Mucosa of gallbladder (tissue), 1 donor: ENCODE data around the gene BABAM2. TPM values are rescaled to one million over a fixed set of nuclear protein-coding genes. Genes with fewer than 3 reads are reported as not detected.

Source experiments
- DNase-seq: peaks from one replicate; pipeline ENCODE4 v3.0.0-alpha.2; 2020; ENCODE audit warnings: low spot score
- total RNA-seq: library from RNA; stranded (reverse); gene quantifications from one replicate; pipeline ENCODE4 v1.2.1, GENCODE V29; 2021
- donor health status: DM: no; HTN: no; CAD: no.

BABAM2 gene
- total RNA-seq, 1 donor from 2014 or later = 47.3 TPM

DNA sequence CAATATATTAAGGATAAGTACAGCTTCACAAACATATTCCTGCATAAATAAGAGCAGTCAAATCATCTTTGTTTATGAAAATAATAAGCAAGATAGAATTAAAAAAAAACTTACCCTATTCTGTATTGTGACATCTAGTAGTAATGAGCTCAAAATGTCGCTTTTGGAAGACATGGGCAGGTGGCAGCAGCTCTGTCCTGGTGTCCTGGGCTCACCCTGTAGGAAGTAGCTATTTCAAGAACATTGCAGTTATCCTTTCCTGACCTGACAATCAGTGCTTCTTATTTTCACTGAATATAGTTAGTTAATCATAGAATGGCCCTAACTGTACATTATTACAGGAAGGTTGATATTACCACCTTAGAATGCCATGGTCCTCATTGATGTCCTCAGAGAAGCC lies 229.1 kb downstream of the BABAM2 start:
- no peak for DNase-seq

- DNase-seq = no peak
Measured at GRCh38 chr2:28128281-28128950, 237.9 kb downstream of the BABAM2 start.

GRCh38 chr2:28129955-28130695 lies 239.6 kb downstream of the BABAM2 start:
- no peak for DNase-seq

DNA sequence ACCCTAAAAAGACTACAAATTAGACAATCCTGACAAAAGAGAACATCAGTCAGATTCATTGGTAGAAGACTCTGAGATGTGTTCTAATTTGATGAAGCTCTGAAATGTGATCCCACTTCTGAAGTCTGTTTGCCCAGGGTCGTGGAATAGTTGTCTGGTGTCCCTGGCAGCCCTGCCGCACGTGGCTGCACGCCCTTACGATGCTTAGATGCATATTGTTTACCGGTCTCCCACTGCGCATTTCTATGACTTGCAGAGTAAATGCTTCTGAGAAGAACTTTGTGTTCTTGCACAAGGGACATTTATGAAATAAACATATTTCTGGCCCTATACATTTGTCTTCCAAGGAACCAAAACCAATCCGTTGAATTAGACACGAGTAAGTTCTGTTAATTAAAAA lies 243.2 kb downstream of the BABAM2 start:
- no peak for DNase-seq

DNA sequence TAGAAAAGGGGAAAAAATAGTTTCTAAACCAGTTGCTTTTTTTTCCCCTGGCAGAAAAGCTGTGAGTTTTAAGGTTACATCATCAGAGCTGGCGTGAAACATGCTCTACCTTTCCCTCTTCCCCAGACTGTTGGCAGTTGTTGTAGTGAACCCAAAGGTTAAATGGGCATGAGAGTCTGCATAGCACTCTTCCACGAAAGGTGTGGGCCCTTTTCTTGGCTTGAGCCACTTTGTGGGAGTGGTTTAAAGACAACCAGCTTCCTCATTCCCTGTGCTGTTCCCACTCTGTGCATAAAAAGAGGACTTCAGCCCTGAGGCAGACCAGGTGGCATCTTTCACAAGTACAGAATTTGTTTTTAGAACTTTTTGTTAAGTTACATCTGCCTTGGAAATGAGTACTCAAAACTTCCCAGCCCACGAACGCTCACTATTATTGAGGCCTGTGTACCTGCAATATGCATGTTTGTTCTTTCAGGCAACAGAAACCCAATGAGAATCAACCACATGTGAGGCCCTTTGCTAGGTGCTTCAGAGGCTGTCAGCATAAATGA lies 243.8 kb downstream of the BABAM2 start:
- peak; percentile 83 for DNase-seq

DNA sequence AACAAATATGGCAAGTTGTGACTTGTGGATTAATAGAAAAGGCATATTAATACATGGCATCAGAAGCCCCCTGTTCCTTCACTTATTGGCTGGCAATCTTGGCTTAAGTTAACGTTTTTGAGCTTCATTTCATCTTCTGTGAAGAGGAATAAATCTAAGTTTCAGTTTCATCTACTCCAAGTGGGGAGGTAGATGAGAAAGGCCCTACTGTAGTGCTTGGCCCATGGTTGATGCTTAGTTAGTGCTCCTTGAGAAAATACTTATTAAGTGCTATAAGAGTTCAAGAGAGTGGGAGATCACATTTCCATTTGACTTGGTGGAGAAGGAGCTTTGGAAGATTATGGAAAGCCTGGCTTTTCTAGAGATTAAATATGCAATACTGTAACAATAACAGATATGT lies 244.3 kb downstream of the BABAM2 start:
- DNase-seq = no peak

DNA sequence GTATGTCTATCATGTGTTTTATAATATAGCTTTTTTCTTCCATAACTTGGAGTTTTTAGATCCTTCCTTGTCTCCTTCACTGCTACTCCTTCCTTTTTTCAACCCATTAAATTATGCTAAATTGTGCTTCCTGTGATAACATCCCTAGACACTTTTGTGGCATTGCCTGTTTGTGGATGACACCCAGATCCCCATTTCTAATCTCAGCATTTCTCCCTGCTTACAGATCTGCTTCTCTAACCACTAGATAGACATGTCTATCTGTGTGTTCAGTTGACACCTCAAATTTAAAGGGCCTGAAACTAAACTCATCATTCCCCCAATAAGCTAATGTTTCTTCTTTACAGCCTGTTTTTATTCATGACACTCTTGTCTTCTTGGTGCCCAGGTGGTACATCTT lies 244.8 kb downstream of the BABAM2 start:
- no peak for DNase-seq

GRCh38 chr2:28135799-28136198 lies 245.3 kb downstream of the BABAM2 start:
- no peak for DNase-seq

- DNase-seq = no peak
Measured at GRCh38 chr2:28136556-28136955, 246.0 kb downstream of the BABAM2 start.

GRCh38 chr2:28137221-28137620 lies 246.7 kb downstream of the BABAM2 start:
- DNase-seq = peak; percentile 36

DNA sequence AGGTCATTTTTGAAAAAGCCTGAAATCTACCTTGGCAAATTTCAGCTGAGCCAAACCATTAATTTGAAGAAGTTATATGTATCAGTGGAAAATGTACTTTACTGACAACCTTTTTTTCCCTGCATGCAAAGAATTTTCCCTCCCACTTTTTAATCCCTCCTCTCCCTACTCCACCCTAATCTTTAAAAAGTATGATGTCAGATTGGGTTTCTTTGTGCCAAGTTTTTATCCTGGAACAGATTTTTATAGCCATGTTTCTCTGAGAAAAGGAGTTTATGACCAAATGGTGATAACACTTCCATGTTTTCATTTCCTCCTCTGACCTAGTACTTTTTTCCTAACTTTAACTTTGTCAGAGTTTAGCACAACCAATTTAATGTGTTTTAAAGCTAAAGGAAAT lies 251.9 kb downstream of the BABAM2 start:
- no peak for DNase-seq

GRCh38 chr2:28148000-28148399 lies 257.5 kb downstream of the BABAM2 start:
- no peak for DNase-seq

DNA sequence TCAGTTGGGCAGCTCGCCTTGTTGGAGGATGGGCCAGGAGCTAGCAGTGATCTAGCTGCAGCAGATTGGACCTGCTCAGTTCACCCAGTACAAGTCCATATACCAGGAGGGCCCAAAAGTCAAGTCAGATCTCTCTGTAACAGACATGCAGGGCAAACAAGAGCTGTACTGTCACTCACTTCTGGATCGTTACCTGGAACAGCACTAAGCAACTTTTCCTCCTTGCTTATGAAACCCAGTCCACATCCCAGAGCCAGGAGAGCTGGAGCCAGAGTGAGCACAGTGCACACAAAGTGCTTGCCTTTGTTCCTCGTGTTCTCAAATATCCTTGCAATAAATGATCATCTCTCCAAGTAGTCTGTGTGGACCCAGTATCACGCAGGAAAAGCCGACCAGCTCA lies 258.0 kb downstream of the BABAM2 start:
- no peak for DNase-seq

DNA sequence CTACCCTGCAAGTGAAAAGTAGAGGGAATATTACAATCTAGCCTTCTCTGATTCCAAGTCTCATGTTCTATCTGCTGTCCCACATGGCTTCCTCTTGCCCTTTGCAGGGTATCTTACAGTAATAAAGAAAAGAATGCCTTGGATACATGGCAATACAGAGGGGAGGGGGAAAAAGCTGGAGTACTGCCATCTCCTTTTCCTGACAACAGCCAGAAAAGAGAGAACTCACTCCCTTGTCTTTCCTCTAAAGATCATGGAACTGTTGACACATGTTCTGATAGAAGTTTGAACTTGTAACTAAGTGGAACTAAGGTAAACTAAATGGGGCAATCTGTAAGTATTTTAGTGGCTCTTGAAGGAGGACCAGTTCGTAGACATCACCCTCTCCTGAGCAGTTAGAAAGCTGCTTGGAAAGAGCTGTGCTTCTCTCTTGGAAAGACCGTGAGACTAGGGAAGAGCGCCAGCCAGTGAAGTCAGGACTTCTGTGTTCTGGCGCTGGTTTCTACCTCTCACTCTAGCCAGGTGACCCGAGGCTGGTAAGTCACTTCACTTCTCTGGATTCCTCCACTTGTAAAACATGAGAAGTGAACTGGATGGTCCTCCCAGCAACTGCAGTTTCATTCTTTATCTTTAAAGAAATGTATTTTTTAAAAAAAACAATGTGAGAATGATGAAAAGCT lies 259.8 kb downstream of the BABAM2 start:
- DNase-seq = no peak

DNA sequence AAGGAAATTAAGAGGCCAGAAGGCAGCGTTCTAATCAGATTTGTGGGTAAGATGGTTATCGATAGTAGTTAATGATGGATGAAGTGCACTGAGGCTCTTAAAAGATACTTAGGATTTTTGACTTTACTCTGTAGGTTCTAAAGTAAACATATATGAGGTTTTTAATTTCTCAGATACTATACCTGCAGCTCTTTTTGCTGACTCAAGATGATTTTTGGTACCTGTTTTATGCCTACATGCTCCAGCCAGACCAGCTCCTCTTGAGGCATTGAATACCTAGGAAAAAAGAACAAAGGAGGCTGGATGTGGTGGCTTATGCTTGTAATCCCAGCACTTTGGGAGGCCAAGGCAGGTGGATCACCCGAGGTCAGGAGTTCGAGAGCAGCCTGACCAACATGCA lies 260.5 kb downstream of the BABAM2 start:
- DNase-seq = no peak

GRCh38 chr2:28152585-28153280 lies 262.2 kb downstream of the BABAM2 start:
- DNase-seq = no peak

DNA sequence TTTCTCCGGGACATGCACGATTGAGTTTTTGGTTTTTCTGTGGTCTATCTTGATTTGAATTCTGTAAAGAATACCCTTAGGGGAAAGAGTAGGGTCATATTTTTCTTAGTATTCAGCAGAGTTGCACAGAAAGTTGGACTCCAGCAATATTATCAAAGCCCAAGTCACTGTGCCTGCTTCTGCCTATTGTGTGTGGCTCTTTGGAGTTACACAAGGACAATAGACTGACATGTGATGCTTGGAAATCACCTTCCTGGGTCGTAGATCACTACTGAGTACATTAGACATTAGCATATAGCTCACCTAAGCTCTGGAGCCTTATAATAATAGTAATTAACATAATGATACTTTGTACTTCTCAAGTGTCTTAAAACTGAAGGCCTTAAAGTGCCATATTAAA lies 263.3 kb downstream of the BABAM2 start:
- no peak for DNase-seq

- no peak for DNase-seq
Measured at GRCh38 chr2:28155086-28155485, 264.6 kb downstream of the BABAM2 start.

GRCh38 chr2:28155627-28156026 lies 265.1 kb downstream of the BABAM2 start:
- DNase-seq = no peak

DNA sequence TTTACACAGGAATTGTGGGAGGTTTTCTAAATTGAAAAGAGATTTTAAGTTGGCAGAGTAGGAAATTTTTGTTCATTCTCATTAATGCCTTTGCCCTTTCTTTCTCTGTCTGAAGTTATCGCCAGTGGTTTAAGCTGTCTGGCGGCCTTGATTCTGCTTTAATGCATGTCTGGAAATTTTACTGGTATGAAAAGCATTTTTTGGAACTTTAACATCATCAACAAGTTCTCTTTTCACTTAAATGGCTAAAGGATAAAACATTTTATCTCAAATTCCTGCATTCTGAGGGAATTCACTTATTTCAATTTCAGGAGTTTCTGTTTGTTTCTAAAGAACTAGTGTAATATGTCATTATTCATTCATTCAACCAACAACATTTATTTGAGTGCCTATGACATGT lies 268.3 kb downstream of the BABAM2 start:
- no peak for DNase-seq

DNA sequence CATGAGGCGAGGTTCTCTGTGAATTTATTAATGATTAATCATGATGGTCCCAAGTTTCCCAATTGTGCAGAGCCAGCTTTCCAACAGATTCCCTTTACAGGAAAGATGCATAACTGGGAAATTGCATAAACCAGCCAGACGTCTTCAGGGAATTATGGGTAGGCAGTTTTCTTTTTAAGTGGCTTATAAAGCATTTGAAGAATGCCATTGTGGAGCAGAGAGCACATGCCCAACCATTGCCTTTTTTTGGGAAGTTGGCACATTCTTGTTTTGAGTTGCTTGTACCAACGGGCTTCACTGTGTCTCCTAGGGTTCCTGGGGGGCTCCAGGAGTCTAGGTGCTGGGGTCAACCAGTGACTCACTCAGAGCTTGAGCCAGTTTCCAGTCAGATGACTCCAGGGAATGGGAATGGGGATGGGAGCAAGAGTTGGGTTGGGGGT lies 270.5 kb downstream of the BABAM2 start:
- DNase-seq = no peak

DNA sequence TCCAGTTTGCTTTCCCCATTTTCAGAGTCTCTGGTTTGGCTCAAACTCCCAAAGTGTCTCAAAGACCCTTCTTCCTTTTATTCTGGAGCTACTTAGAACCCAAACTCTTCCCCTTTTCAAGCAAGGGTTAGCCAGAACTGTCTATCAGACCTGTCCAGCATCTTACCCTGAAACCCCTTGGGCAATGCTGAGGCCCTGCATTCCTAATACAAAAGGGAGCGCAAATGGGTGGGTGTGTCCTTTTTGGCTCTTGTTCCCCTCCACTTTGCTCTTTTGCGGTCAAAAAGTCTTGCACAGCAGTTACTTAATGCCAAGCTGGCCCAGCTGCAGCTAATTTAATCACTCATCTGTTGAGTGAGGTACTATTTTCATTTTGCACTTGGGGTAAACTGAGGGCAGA lies 270.9 kb downstream of the BABAM2 start:
- DNase-seq = no peak
